Measurements from ENCODE around the gene FHL3. TPM values are rescaled to one million over a fixed set of nuclear protein-coding genes. Genes with fewer than 3 reads are reported as not detected.

Gene FHL3
- total and polyA plus RNA-seq, 2 donors (not counting 3 experiments of a cell fraction or from before 2014, with no cell fraction given), result 26.1 to 58.7 TPM

DNA sequence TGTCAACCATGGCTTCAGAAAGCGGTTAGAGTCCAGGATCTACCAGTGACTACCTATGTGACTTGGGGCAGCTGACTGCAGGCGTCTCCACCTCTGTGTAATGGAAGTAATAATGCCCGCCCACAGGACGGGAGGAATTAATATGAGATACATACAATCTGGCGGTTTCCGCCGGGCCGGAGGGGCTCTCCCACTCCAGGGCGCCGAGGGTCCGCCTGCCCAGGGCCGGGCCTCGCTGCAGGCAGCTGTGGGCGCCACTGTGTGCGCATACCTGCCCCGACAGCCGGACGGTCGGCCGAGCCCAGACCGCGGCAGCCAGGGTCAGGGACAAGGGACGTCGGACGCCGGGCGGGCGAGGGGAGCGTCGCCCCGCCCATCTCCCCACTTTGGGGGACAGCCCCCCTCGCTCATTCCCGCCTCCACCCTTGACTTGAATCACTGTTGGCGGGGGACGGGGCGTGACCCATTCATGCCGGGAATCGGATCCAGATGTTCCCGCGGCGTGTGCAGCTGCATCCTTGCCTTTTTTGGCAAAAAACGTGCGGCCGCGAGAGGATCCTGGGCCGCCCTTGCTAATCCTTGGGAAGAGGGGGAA lies 9.5 kb downstream of the FHL3 start:
- Histone ChIP-seq H3K79me2 (ENCODE audit: control insufficient read depth, insufficient read depth, low read length) (peaks cover 7% of the 10 kb centered on the region), H3K27me3 (ENCODE audit: control insufficient read depth in 2 of 2, insufficient read depth in 2 of 2, low read length in 2 of 2) (no peaks in the 10 kb centered on the region), H3K4me1 (ENCODE audit: control insufficient read depth, extremely low read depth, insufficient read depth, low read length) (peaks cover 44% of the 10 kb centered on the region), H3K9me1 (replicated peaks; ENCODE audit: control insufficient read depth, extremely low read depth, insufficient read depth, low read length) (no peaks in the 10 kb centered on the region), H3K27ac (ENCODE audit: insufficient read depth, low read depth, low read length) (peak overlapping the region; percentile 46), H3K4me3 (replicated peaks in 1 of 3; ENCODE audit: insufficient read depth in 1 of 3, low read depth in 1 of 3, low read length in 3 of 3) (peak overlapping the region in 1 of 3 experiments; percentile 20), H3K9ac (replicated peaks; ENCODE audit: extremely low read depth, insufficient read depth, low read length) (peak overlapping the region; percentile 18), H3K9me3 (replicated peaks; ENCODE audit: control insufficient read depth, insufficient read depth, low read length) (no peaks in the 10 kb centered on the region), H4K20me1 (replicated peaks; ENCODE audit: control insufficient read depth, extremely low read depth, insufficient read depth, low read length) (no peaks in the 10 kb centered on the region), H3K4me2 (ENCODE audit: insufficient read depth, low read length) (no peak overlapping the region), H3K36me3 (ENCODE audit: control insufficient read depth in 2 of 2, extremely low read depth in 1 of 2, insufficient read depth in 2 of 2, low read length in 2 of 2) (peaks cover 9 to 17% of the 10 kb centered on the region in 2 experiments), H2AFZ (ENCODE audit: low read depth, low read length) (peak overlapping the region; percentile 22)
- no TSS peak for BruUV-seq (replicated peaks)
- peak; percentile 8 for FAIRE-seq
- CTCF ChIA-PET, result interaction anchor here (0.6 kb wide), 1 partner anchor 23 kb away, joined by 3 read pairs; no protein-coding TSS in a partner anchor
- no peak for DNase-seq (ENCODE audit: low read depth, low spot score)
- intact Hi-C loops (cut with micrococcal nuclease) (loop anchor here (10.0 kb wide), 1 partner anchor 401 kb away; the partner anchor contains the start of gene GNL2), dilution Hi-C loops (cut with MboI; ENCODE audit: extremely low pct_ligation_motif_present, low sequenced_read_pairs) (no loop called here)
- POLR2A ChIA-PET, result no interaction called here
- TF ChIP-seq EZH2 (IDR thresholded peaks at IDR 0.05; ENCODE audit: borderline replicate concordance, low read depth, low read length, severe bottlenecking), result no peak
- no peak for TF ChIP-seq JUN (IDR thresholded peaks at IDR 0.05; ENCODE audit: borderline replicate concordance, insufficient read depth, insufficient read length, low read depth)
- no peak for TF ChIP-seq MYC (IDR thresholded peaks at IDR 0.05; ENCODE audit: low read depth, low read length)
- TF ChIP-seq, protein P1, sequence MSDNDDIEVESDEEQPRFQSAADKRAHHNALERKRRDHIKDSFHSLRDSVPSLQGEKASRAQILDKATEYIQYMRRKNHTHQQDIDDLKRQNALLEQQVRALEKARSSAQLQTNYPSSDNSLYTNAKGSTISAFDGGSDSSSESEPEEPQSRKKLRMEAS (IDR thresholded peaks at IDR 0.05; ENCODE audit: insufficient read depth, insufficient read length), result no peak
- TF ChIP-seq, protein P2, sequence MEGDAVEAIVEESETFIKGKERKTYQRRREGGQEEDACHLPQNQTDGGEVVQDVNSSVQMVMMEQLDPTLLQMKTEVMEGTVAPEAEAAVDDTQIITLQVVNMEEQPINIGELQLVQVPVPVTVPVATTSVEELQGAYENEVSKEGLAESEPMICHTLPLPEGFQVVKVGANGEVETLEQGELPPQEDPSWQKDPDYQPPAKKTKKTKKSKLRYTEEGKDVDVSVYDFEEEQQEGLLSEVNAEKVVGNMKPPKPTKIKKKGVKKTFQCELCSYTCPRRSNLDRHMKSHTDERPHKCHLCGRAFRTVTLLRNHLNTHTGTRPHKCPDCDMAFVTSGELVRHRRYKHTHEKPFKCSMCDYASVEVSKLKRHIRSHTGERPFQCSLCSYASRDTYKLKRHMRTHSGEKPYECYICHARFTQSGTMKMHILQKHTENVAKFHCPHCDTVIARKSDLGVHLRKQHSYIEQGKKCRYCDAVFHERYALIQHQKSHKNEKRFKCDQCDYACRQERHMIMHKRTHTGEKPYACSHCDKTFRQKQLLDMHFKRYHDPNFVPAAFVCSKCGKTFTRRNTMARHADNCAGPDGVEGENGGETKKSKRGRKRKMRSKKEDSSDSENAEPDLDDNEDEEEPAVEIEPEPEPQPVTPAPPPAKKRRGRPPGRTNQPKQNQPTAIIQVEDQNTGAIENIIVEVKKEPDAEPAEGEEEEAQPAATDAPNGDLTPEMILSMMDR (IDR thresholded peaks at IDR 0.05; ENCODE audit: extremely low read depth in 1 of 2, insufficient read depth in 1 of 2, low read depth in 1 of 2, low read length in 2 of 2), result no peak
- TF ChIP-seq FOS (IDR thresholded peaks at IDR 0.05; ENCODE audit: borderline replicate concordance, insufficient read depth, low read length), result no peak
- no peak for TF ChIP-seq GATA2 (IDR thresholded peaks at IDR 0.05; ENCODE audit: insufficient read depth, insufficient read length, low read depth, low read length)
- TF ChIP-seq POLR2AphosphoS5 (IDR thresholded peaks at IDR 0.05; ENCODE audit: insufficient read depth, low read depth, low read length), result no peak
- no peak for TF ChIP-seq POLR2A (IDR thresholded peaks at IDR 0.05; ENCODE audit: low read depth, low read length)
